NCI-H748 treated with DMSO at 0.1 percent for 48 hours (cell line): ENCODE measurements around the gene AGTRAP.

Experiments used
- DNase-seq: peaks from one replicate; lab custom pipeline; 2025; lab: John Stamatoyannopoulos, UW

Gene AGTRAP

GRCh38 chr1:11800391-11800755, 64.4 kb downstream of the AGTRAP start:
- no peak for DNase-seq
